HFFc6 (cell line): ENCODE measurements around the gene KCNIP1. TPM values are rescaled to one million over a fixed set of nuclear protein-coding genes. Genes with fewer than 3 reads are reported as not detected.

Experiments used
- DNase-seq: peaks from one replicate; pipeline ENCODE4 v3.0.0-alpha.2; 2018
- H3K27ac Mint-ChIP-seq: 2 replicates; pipeline ENCODE4 v1.8.0; 2020; ENCODE audit warnings: mild to moderate bottlenecking, mixed read lengths
- H3K27me3 Mint-ChIP-seq: 2 replicates; pipeline ENCODE4 v1.8.0; 2021; ENCODE audit warnings: mild to moderate bottlenecking, moderate library complexity, mixed read lengths; ENCODE audit not compliant: insufficient read depth
- H3K36me3 Mint-ChIP-seq: 2 replicates; pipeline ENCODE4 v1.8.0; 2021; ENCODE audit warnings: low read depth, mixed read lengths
- H3K4me1 Mint-ChIP-seq: 2 replicates; pipeline ENCODE4 v1.8.0; 2020; ENCODE audit warnings: low read depth, mixed read lengths
- H3K4me3 Mint-ChIP-seq: 2 replicates; pipeline ENCODE4 v1.8.0; 2020; ENCODE audit warnings: mild to moderate bottlenecking, moderate library complexity, mixed read lengths
- H3K9me3 Mint-ChIP-seq: 2 replicates; pipeline ENCODE4 v1.8.0; 2020; ENCODE audit warnings: mild to moderate bottlenecking, mixed read lengths
- total RNA-seq, 6 experiments: library from RNA; stranded (reverse); fragmentation: NEBNext Ultra II Directional; extraction: Animal tissue kit (Norgen Biotek cat#: 25700); gene quantifications; 2 replicates in 1 of 6; 3 replicates in 5 of 6; pipeline ENCODE4 v1.2.3, GENCODE V29; 2021
- TF ChIP-seq, protein P1 (sequence below): fragments of 200-600 bp; sonication (generic); IDR thresholded peaks from 2 replicates; pipeline ENCODE4 v1.5.0; 2021; ENCODE audit warnings: antibody characterized with exemption, mild to moderate bottlenecking

KCNIP1 gene
- total RNA-seq, 6 experiments from 2014 or later = not detected

DNA sequence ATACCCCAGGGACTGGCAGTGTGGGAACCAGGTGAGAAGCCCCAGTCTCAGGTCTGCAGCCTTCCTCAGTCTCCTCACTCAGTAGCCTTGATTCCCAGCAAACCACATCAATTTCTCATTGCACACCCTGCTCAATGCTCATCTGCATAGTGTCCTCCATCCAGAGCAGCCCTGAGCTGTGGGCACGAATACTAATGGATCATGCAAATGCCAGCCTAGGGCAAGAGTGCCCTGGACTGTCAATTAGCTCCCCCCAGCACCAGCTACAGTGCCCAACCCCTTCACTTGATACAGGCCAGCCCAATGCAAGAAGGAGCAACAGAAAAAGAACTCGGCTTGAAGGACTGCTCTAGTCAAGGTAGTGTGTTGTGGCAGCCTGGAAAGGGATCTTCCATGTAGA is 9.8 kb upstream of the KCNIP1 start:
- Mint-ChIP-seq H3K4me3 (no peak overlapping the region), H3K27ac (no peak overlapping the region), H3K36me3 (no peaks in the 10 kb centered on the region), H3K9me3 (peaks cover 6% of the 10 kb centered on the region; the same call in 1 of the 2 replicates), H3K27me3 (peaks cover 10% of the 10 kb centered on the region), H3K4me1 (peaks cover 13% of the 10 kb centered on the region)
- TF ChIP-seq, protein P1, sequence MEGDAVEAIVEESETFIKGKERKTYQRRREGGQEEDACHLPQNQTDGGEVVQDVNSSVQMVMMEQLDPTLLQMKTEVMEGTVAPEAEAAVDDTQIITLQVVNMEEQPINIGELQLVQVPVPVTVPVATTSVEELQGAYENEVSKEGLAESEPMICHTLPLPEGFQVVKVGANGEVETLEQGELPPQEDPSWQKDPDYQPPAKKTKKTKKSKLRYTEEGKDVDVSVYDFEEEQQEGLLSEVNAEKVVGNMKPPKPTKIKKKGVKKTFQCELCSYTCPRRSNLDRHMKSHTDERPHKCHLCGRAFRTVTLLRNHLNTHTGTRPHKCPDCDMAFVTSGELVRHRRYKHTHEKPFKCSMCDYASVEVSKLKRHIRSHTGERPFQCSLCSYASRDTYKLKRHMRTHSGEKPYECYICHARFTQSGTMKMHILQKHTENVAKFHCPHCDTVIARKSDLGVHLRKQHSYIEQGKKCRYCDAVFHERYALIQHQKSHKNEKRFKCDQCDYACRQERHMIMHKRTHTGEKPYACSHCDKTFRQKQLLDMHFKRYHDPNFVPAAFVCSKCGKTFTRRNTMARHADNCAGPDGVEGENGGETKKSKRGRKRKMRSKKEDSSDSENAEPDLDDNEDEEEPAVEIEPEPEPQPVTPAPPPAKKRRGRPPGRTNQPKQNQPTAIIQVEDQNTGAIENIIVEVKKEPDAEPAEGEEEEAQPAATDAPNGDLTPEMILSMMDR = no peak
- DNase-seq = no peak

DNA sequence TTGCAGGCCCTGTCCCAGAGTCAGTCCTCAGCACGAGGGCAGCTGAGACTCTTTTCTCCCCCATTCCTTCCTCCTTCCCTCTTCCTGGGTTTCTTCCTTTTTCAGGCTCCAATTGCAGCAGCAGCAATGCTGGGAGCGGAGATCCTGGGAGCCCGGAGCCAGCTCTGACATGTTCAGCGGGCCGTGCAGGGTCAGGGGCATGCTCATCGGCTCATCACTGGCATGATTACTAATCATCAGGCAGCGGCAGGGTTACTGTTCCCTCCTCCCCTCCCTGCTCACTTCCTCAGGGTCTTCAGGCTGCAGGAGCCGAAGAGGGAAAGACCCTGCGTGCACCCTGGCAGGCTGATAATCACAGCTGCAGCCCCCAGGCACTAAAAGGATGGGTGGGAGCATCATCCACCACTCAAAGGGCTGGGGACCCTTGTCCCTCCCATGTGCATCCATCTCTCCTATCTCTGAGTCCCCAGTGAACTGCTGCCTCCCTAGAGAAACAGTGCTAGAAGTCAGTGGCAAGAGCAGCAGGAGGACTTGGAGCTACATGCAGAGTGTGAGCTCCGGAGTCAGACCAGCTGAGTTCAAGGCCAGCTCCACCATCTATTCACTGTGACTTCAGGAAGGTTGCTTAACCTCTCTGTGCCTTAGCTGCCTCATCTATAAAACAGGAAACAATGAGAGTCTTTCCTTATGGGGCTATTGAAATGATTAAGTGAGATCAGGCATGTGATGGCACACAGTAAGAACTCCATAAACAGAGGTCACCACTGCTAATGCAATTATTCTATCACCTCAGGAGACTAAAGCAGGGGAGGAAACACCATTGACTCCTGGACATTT is 7.8 kb upstream of the KCNIP1 start:
- Mint-ChIP-seq H3K27me3 (peaks cover 11% of the 10 kb centered on the region), H3K9me3 (peaks cover 6% of the 10 kb centered on the region; the same call in 1 of the 2 replicates), H3K27ac (no peak overlapping the region), H3K4me3 (no peak overlapping the region), H3K4me1 (peaks cover 11% of the 10 kb centered on the region), H3K36me3 (no peaks in the 10 kb centered on the region)
- DNase-seq = no peak
- TF ChIP-seq, protein P1 = no peak

DNA sequence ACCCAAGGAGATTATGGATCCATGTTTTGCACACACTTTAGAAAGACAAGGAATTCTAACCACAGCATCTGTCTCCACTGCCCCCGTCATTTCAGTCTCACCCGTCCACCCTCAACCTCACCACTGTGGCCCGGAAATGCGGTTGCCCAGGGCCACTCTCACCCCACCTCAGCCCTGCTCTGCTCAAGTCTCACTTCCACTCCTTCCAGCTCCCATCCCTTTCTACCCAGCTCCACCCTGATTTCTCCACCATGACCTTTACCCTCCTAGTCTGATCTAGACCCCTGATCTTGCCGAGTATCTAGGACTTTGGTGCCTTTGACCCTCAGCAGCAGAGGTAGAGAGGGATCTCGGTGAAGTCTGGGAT is 7.2 kb upstream of the KCNIP1 start:
- TF ChIP-seq, protein P1 = no peak
- H3K4me3 Mint-ChIP-seq = no peak overlapping the region
- H3K27me3 Mint-ChIP-seq = peaks cover 15% of the 10 kb centered on the region
- peaks cover 5% of the 10 kb centered on the region for H3K4me1 Mint-ChIP-seq
- no peak overlapping the region for H3K27ac Mint-ChIP-seq
- no peak for DNase-seq
- H3K9me3 Mint-ChIP-seq = peaks cover 6% of the 10 kb centered on the region; the same call in 1 of the 2 replicates
- H3K36me3 Mint-ChIP-seq = no peaks in the 10 kb centered on the region

DNA sequence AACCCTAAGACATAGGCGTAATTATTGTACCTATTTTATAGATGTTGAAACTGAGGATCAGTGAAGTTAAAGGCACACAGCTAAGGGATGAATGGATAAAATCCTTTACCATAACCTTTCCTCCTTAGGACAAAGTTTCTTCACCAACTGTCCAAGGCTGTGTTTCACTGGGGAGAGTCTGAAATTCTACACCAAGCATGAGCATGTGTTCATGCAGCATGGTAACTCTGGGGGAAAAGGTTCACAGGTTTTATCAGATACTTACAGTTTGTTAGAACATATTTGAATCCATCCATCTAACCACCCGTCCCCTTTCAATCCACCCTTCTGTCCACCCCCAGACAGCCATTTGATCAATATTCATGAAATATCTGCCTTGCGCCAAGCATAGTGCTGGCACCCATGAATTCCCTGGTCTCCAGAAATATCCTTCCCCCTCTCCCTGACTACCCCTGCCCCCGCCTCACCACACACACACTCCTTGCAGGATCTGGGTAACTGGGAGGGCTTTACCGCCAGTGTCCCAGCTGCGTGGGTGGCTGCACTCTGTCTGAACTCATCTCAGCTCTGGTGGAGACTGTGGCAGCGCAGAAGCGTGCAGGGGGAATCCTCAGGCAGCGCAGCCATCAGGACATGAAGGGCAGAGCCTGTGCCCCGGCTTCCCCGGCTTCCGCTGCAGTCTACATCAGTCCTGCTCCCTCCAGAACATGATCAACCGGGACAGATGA is 6.3 kb upstream of the KCNIP1 start:
- Mint-ChIP-seq H3K4me3 (no peak overlapping the region), H3K9me3 (peaks cover 6% of the 10 kb centered on the region; the same call in 1 of the 2 replicates), H3K36me3 (no peaks in the 10 kb centered on the region), H3K27me3 (peaks cover 15% of the 10 kb centered on the region), H3K27ac (no peak overlapping the region), H3K4me1 (no peaks in the 10 kb centered on the region)
- DNase-seq = no peak
- TF ChIP-seq, protein P1 = no peak

DNA sequence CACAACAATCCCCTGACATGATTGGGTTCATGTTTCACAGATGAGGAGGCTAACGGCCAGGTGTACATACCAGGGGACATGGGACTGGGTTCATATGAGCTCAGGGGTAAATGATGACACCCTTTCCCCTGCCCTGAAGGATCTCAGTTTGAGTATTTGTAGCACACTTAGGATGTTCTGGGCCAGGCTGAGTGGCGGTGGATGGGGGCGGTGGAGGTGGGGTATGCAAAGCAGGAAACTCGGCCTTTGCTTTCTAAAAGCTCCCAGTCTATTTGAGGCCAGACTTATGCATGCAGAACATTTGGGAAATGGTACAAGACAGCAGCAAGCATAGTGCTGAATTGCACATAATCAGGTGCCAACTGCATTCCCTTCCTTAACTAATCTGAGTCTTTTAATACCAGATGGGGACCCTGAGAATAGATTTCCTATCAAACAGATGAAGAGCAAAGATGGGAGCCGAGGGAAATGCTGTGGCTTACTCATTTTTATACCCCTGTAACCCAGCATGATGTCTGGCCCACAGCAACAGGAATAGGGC is 4.9 kb upstream of the KCNIP1 start:
- peaks cover 5% of the 10 kb centered on the region; the same call in 1 of the 2 replicates for H3K9me3 Mint-ChIP-seq

More for the DNA sequence above, 4.9 kb upstream of the KCNIP1 start:
- Mint-ChIP-seq H3K4me3 (no peak overlapping the region), H3K4me1 (no peaks in the 10 kb centered on the region), H3K27ac (no peak overlapping the region), H3K27me3 (peaks cover 20% of the 10 kb centered on the region), H3K36me3 (no peaks in the 10 kb centered on the region)
- TF ChIP-seq, protein P1 = no peak
- DNase-seq = no peak
